NB4 (cell line): Measurements from ENCODE around the gene PAQR7.

ENCODE experiments used
- POLR2A ChIP-seq: IDR thresholded peaks from 2 replicates; pipeline ENCODE4 v1.6.1; 2011; ENCODE audit warnings: mild to moderate bottlenecking; ENCODE audit not compliant: insufficient read length; ENCODE audit errors: extremely low read depth
- TF ChIP-seq, protein P1 (sequence below): IDR thresholded peaks from one replicate; pipeline ENCODE4 v1.5.1; 2012; ENCODE audit warnings: low read depth, low read length

DNA sequence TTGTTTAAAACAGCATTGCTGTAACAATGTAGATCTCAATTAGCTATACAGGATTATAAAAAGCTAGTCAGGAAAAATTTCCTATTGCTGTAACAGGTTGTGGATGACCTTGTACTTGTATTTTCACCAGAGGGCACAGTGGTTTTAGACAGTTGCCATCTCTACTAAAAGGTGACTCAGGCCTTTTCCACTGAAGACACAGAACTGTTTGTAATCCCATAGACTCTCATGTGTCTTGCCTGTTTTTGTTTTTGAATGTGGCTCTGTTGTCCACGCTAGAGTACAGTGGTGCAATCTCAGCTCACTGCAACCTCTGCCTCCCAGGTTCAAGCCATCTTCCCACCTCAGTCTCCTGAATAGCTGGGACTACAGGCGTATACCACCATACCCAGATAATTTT, 49.9 kb downstream of the PAQR7 start:
- no peak for TF ChIP-seq POLR2A
- TF ChIP-seq, protein P1, sequence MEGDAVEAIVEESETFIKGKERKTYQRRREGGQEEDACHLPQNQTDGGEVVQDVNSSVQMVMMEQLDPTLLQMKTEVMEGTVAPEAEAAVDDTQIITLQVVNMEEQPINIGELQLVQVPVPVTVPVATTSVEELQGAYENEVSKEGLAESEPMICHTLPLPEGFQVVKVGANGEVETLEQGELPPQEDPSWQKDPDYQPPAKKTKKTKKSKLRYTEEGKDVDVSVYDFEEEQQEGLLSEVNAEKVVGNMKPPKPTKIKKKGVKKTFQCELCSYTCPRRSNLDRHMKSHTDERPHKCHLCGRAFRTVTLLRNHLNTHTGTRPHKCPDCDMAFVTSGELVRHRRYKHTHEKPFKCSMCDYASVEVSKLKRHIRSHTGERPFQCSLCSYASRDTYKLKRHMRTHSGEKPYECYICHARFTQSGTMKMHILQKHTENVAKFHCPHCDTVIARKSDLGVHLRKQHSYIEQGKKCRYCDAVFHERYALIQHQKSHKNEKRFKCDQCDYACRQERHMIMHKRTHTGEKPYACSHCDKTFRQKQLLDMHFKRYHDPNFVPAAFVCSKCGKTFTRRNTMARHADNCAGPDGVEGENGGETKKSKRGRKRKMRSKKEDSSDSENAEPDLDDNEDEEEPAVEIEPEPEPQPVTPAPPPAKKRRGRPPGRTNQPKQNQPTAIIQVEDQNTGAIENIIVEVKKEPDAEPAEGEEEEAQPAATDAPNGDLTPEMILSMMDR, result no peak
